Testis (tissue), 3 donors: Measurements from ENCODE around the gene FRMD8. TPM values are rescaled to one million over a fixed set of nuclear protein-coding genes. Genes with fewer than 3 reads are reported as not detected.

Experiments used
- DNase-seq: peaks from one replicate; pipeline ENCODE4 v3.0.0-alpha.2; 2019
- H3K27ac ChIP-seq, 2 donors: fragments of 200-600 bp; sonication (generic); one replicate each; pipeline ENCODE4 v1.5.1; 2019
- H3K27me3 ChIP-seq: fragments of 200-600 bp; sonication (generic); one replicate; pipeline ENCODE4 v1.5.1; 2019
- H3K36me3 ChIP-seq: fragments of 200-600 bp; sonication (generic); one replicate; pipeline ENCODE4 v1.5.1; 2017; ENCODE audit warnings: low read depth; ENCODE audit errors: missing control alignments
- H3K4me1 ChIP-seq: fragments of 200-600 bp; sonication (generic); one replicate; pipeline ENCODE4 v1.5.1; 2019
- H3K4me3 ChIP-seq, 2 donors: fragments of 200-600 bp; sonication (generic); one replicate each; pipeline ENCODE4 v1.5.1; 2017 to 2019
- H3K9me3 ChIP-seq: fragments of 200-600 bp; sonication (generic); one replicate; pipeline ENCODE4 v1.5.1; 2017
- POLR2A ChIP-seq: fragments of 450-650 bp; IDR thresholded peaks from one replicate; pipeline ENCODE4 v1.6.1; 2017; ENCODE audit warnings: antibody characterized with exemption, mild to moderate bottlenecking, moderate library complexity
- WGBS, 2 donors: methylation state at CpG; one replicate each; pipeline ENCODE4 v1.1.5; 2018; 5-methylcytosine and 5-hydroxymethylcytosine counted together
- intact Hi-C: fragments of 100-400 bp; cut with DNase I; formaldehyde crosslinking; loops from one replicate; pipeline ENCODE4 v1.15.1; 2023; ENCODE audit warnings: low total_unique reads
- polyA plus RNA-seq: library from polyadenylated mRNA; stranded (reverse); fragments of 350-450 nt; fragmentation: Illumina TruSeq; extraction: RNeasy Lipid Tissue Mini Kit (QIAGEN cat#74804); gene quantifications from one replicate; pipeline ENCODE4 v1.2.3, GENCODE V29; 2014; ENCODE audit warnings: low read depth, low replicate concordance; ENCODE audit not compliant: insufficient read depth
- total RNA-seq, 2 donors: library from RNA; depleted of rRNA; stranded (reverse); fragments of >200 nt; gene quantifications; one replicate each; pipeline ENCODE4 v1.2.3, GENCODE V29; 2016
- TF ChIP-seq, protein P1 (sequence below), 3 experiments: fragments of 450-650 bp in 2 of 3; fragments of 200-600 bp in 1 of 3; sonication (generic) in 1 of 3; IDR thresholded peaks; one replicate each; pipeline ENCODE4 v1.5.1; 2016 to 2019; ENCODE audit warnings: antibody characterized with exemption in 3 of 3, mild to moderate bottlenecking in 2 of 3, moderate library complexity in 1 of 3

Gene FRMD8
- total and polyA plus RNA-seq, 3 donors from 2014 or later, result 31.4 to 118 (median 92.5) TPM

GRCh38 chr11:65362320-65362931 lies 24.0 kb upstream of the FRMD8 start:
- no peak overlapping the region for H3K27ac ChIP-seq
- DNase-seq, result no peak
- no peaks in the 10 kb centered on the region for H3K9me3 ChIP-seq
- no peaks in the 10 kb centered on the region for H3K36me3 ChIP-seq
- H3K27me3 ChIP-seq, result no peaks in the 10 kb centered on the region
- 68 to 84% methylated on average over 10 of the region's 10 CpGs for WGBS, 2 donors
- TF ChIP-seq, protein P1, sequence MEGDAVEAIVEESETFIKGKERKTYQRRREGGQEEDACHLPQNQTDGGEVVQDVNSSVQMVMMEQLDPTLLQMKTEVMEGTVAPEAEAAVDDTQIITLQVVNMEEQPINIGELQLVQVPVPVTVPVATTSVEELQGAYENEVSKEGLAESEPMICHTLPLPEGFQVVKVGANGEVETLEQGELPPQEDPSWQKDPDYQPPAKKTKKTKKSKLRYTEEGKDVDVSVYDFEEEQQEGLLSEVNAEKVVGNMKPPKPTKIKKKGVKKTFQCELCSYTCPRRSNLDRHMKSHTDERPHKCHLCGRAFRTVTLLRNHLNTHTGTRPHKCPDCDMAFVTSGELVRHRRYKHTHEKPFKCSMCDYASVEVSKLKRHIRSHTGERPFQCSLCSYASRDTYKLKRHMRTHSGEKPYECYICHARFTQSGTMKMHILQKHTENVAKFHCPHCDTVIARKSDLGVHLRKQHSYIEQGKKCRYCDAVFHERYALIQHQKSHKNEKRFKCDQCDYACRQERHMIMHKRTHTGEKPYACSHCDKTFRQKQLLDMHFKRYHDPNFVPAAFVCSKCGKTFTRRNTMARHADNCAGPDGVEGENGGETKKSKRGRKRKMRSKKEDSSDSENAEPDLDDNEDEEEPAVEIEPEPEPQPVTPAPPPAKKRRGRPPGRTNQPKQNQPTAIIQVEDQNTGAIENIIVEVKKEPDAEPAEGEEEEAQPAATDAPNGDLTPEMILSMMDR (IDR thresholded peaks at IDR 0.05), result no peak
- TF ChIP-seq POLR2A, result no peak
- H3K4me1 ChIP-seq, result peaks cover 27% of the 10 kb centered on the region
- H3K4me3 ChIP-seq, result no peak overlapping the region
- intact Hi-C loops, result no loop called here

- H3K4me3 ChIP-seq, result no peak overlapping the region
- no peaks in the 10 kb centered on the region for H3K27me3 ChIP-seq
- peaks cover 22% of the 10 kb centered on the region for H3K4me1 ChIP-seq
- H3K9me3 ChIP-seq, result no peaks in the 10 kb centered on the region
- H3K36me3 ChIP-seq, result no peaks in the 10 kb centered on the region
- no peak for TF ChIP-seq POLR2A
- no peak overlapping the region for H3K27ac ChIP-seq
- intact Hi-C loops, result no loop called here
- no peak for DNase-seq
- 93 to 94% methylated on average over 6 of the region's 6 CpGs for WGBS, 2 donors
These were observed 23.5 kb upstream of the FRMD8 start for GRCh38 chr11:65362966-65363365.

DNA sequence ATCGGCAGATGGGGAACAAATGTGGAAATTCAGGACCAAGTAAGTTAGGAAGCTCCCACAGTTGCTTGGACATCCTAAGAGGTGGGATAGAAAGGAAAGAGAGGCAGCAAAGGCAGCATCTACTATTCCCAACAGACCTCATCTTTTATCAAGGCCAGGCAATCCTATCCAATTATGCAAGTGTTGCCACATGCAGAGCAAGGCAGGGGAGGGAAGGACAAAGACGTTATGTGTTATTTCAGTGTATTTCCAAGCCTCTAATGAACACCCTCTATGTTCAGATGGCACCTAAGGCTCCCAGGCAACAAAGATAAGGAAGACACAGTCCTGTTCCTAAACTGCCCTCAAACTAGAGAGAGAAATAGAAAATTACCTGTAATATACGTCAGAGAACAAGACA lies 22.7 kb upstream of the FRMD8 start:
- H3K27me3 ChIP-seq, result no peaks in the 10 kb centered on the region
- peaks cover 19% of the 10 kb centered on the region for H3K4me1 ChIP-seq
- TF ChIP-seq, protein P1 (IDR thresholded peaks at IDR 0.05), result no peak
- TF ChIP-seq POLR2A, result no peak
- H3K4me3 ChIP-seq, result no peak overlapping the region
- no peak overlapping the region for H3K27ac ChIP-seq
- H3K9me3 ChIP-seq, result no peaks in the 10 kb centered on the region
- 63 to 68% methylated on average over 3 of the region's 3 CpGs for WGBS, 2 donors
- intact Hi-C loops, result no loop called here
- no peak for DNase-seq
- H3K36me3 ChIP-seq, result no peaks in the 10 kb centered on the region

- Histone ChIP-seq H3K36me3 (no peaks in the 10 kb centered on the region), H3K27ac (peak overlapping the region; percentile 37 to 59), H3K4me1 (peaks cover 27% of the 10 kb centered on the region), H3K27me3 (no peaks in the 10 kb centered on the region), H3K9me3 (no peaks in the 10 kb centered on the region), H3K4me3 (no peak overlapping the region)
- intact Hi-C loops, result no loop called here
- TF ChIP-seq POLR2A, result no peak
- TF ChIP-seq, protein P1 (IDR thresholded peaks at IDR 0.05), result peak; percentile 70 to 91 (median 82)
- peak; percentile 68 for DNase-seq
- 20 to 30% methylated on average over 4 of the region's 4 CpGs for WGBS, 2 donors
These were observed 20.1 kb upstream of the FRMD8 start for GRCh38 chr11:65366340-65366773.

DNA sequence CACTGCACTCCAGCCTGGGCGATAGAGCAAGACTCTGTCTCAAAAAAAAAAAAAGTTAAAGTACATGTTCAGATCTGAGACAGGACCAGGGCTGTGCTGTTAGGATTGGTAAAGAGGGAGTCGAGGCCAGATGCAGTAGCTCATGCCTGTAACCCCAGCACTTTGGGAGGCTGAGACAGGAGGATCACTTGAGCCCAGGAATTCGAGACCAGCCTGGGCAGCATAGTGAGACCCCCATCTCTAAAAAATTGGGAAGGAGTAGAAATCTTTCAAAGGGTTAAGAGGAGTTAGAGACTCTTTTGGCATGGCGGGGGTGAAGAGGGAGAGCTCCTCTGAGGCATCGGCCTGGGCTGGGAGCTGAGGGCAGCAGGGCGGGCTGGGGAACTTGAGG lies 15.8 kb upstream of the FRMD8 start:
- H3K9me3 ChIP-seq, result no peaks in the 10 kb centered on the region
- H3K4me3 ChIP-seq, result no peak overlapping the region
- no peak overlapping the region for H3K27ac ChIP-seq
- H3K36me3 ChIP-seq, result no peaks in the 10 kb centered on the region
- peaks cover 18% of the 10 kb centered on the region for H3K4me1 ChIP-seq
- H3K27me3 ChIP-seq, result no peaks in the 10 kb centered on the region
- no peak for DNase-seq
- TF ChIP-seq, protein P1 (IDR thresholded peaks at IDR 0.05), result no peak
- no peak for TF ChIP-seq POLR2A
- 66 to 68% methylated on average over 6 of the region's 6 CpGs for WGBS, 2 donors
- intact Hi-C loops, result no loop called here
